GM19397 (cell line): ENCODE measurements around the gene LLGL2.

Experiments
- ATAC-seq: cut with Tn5 transposase; IDR thresholded peaks from one replicate; pipeline ENCODE4 v1.9.1; 2021; ENCODE audit warnings: mild to moderate bottlenecking, moderate library complexity; ENCODE audit not compliant: unreplicated experiment

LLGL2 gene

DNA sequence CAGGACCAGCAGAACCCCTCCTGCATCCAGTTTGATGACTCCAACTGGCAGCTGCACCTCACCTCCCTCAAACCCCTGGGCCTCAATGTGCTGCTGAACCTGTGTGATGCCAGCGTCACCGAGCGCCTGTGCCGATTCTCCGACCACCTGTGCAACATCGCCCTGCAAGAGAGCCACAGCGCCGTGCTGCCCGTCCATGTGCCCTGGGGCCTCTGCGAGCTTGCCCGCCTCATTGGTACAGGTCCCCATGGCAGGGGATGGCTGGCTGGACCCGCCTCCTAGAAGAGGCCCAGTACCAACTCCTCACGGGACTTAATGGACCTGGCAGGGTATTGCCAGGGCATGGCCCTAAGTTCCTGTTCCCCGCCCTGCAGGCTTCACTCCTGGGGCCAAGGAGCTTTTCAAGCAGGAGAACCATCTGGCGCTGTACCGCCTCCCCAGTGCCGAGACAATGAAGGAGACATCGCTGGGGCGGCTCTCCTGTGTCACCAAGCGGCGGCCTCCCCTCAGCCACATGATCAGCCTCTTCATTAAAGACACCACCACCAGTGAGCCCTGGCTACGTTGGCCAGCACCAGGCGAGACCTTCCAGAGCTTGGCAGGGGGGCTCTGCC is 32.8 kb upstream of the LLGL2 start:
- no peak for ATAC-seq

DNA sequence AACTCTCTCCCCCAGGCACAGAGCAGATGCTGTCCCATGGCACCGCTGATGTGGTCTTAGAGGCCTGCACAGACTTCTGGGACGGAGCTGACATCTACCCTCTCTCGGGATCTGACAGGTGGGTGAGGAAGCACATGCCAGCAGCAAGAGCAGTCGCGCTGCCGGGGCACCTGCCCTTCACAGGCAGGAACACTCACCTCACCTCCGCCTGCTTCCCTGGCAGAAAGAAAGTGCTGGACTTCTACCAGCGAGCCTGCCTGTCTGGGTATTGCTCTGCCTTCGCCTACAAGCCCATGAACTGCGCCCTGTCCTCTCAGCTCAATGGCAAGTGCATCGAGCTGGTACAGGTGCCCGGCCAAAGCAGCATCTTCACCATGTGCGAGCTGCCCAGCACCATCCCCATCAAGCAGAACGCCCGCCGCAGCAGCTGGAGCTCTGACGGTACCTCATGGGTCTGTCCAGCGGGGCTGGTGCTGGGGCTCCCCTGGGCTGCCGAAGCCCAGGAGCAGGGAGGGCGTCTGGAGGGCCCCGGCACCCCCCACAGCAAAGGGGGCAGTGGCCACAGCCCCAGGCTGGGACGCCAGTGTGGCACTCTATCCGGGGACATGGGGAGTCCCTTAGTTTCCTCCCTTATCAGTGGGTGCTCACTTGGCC is 31.9 kb upstream of the LLGL2 start:
- ATAC-seq, result no peak

DNA sequence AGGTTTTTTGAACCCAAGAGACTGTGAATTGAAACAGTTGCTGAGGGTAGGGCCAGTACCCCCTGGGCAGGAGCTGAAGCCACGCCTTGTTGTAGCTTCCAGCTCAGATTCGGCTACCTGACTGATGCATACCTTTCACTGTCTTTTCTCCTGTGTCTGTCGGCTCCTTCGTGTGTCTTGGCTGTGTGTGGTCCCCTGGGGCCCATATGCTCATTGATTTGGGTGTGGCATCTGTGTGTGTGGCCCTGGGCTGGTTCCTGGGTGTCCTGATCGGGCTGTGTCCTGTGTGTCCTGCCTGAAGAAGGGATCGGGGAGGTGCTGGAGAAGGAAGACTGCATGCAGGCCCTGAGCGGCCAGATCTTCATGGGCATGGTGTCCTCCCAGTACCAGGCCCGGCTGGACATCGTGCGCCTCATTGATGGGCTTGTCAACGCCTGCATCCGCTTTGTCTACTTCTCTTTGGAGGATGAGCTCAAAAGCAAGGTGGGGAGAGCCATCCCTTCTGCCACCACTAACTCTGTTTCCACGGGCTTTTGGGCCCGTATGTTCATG is 31.1 kb upstream of the LLGL2 start:
- no peak for ATAC-seq

- ATAC-seq, result no peak
These were observed 29.5 kb upstream of the LLGL2 start for GRCh38 chr17:75496005-75496404.

DNA sequence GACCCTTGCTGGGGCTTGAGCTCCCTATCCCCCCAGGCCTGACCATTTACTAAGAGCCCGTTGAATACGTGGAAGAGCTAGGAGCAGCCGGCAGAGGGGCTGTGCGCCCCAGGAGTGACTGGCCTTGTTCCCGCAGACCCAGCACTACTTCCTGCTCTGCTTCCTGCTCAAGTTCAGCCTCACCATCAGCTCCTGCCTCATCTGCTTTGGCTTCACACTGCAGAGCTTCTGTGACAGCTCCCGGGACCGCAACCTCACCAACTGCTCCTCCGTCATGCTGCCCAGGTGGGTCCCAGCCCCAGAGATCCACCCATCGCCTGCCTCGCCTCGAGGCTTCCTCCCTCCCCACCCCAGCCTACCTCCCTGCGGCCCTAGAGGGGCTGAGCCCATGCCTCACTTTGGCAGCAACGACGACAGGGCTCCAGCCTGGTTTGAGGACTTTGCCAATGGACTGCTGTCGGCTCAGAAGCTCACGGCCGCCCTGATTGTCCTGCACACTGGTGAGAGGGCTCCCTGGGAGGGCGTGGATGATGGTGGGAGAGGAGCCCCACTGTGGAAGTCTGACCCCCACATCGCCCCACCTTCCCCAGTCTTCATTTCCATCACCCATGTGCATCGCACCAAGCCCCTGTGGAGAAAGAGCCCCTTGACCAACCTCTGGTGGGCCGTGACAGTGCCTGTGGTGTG is 27.3 kb upstream of the LLGL2 start:
- no peak for ATAC-seq

- ATAC-seq, result no peak
These were observed 26.7 kb upstream of the LLGL2 start for GRCh38 chr17:75498726-75499213.

DNA sequence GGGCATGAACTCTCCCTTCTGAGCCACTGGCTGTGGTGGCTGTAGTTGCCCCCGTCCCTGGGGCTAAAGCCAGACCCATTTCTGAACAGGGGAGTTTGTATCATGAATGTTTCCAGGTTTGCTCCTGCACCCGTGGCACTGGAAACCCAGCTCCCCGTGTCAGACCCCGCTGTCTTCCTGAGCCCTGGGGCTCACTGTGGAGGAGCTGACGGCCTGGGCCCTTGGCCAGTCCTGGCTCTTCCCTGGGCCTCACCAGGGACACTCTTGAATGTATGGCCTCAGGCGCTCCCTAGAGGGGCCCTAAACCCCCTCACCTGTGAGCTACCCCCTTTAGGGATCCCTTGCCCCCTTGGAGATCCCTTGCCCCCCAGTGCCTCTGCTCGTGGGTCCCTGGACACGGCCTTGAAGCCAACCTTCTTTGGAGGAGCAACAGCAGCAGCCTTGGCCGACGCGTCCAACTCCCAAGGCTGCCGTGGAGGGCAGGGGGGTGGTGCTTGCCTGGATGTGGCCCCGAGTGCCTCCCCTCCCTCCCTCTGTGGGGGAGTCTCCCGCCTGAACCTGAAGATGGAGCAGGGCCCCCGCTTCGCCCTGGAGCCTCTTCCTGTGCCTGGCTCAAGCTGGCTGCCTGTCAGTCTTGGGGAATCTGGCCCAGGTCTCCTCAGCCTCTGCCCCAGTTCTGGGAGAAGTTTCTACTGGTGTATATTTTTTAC is 26.0 kb upstream of the LLGL2 start:
- ATAC-seq, result no peak

GRCh38 chr17:75500419-75501216 is 24.9 kb upstream of the LLGL2 start:
- no peak for ATAC-seq

- no peak for ATAC-seq
These were observed 24.0 kb upstream of the LLGL2 start for GRCh38 chr17:75501378-75502071.

GRCh38 chr17:75502072-75502720 is 23.3 kb upstream of the LLGL2 start:
- ATAC-seq, result no peak

- ATAC-seq, result no peak
These were observed 22.7 kb upstream of the LLGL2 start for GRCh38 chr17:75502721-75503329.

DNA sequence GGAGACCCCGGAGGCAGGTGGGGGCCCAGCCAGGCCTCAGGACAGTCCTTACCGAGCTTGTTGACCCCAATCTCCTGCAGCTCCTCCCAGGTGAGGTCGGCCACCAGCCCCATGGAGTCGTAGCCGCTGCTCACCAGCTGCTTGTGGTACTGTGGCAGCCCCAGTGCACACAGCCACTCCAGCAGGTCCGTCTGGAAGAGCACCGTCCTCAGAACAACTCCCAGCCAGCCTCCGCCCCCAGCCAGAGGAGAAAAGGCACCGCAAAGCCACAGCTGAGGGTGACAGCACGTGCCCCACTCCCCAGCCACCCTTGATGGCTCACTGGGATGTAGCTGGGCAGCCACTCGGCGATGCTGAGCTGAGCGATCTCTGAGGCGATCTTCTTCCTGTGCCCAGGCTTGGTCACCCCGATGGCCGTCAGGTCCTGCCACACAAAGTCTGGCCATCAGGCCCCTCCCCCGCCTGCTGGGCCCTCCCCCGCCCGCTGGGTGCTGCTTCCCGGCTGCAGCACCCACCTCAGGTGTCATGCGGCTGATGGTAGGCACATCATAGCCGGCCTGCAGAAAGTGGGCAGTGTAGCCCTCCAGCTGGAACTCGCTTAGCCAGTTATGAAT is 22.1 kb upstream of the LLGL2 start:
- ATAC-seq, result no peak

DNA sequence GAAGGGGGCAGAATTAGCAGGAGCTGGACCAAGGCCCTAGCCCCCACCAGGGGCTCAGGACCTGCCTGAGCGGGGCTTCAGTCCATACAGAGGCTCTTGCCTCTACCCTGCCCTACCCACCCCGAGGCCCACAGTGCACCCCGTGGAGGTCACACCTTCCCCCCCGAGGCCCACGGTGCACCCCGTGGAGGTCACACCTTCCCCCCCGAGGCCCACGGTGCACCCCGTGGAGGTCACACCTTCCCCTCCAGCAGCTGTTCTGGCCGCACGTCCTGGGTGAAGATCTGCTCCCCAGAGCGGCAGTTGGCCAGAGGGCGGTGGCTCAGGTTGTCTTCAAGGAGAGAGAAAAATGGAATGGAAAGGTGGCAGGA is 21.5 kb upstream of the LLGL2 start:
- no peak for ATAC-seq

GRCh38 chr17:75504347-75505151 is 20.9 kb upstream of the LLGL2 start:
- ATAC-seq, result no peak

GRCh38 chr17:75505152-75505409 is 20.4 kb upstream of the LLGL2 start:
- no peak for ATAC-seq

DNA sequence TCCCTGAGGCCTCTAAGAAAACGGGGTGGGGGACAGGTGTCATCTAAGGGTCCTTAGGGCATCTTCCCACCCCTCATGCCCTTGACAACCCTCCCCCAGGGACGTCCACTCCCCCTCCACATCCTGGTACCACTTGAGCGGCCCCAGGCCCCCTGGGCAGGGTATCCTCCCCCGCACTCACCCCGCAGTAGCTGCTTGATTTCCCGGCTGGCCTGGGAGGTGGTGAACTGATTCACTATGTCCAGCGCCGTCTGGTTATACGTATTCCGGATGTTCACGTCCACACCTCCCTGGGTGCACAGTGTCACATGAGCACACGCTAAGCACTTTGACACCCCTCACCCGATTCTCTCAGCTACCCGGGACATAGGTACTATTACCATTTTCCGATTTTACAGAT is 19.9 kb upstream of the LLGL2 start:
- ATAC-seq, result no peak

GRCh38 chr17:75506134-75506533 is 19.4 kb upstream of the LLGL2 start:
- no peak for ATAC-seq

GRCh38 chr17:75506888-75507287 is 18.6 kb upstream of the LLGL2 start:
- ATAC-seq, result no peak
